Femur (tissue), 1 donor: Measurements from ENCODE around the gene CCDC27.

ENCODE experiments used
- DNase-seq: peaks from one replicate; pipeline ENCODE4 v3.0.0-alpha.2; 2017

CCDC27 gene

GRCh38 chr1:3761296-3762010, 9.2 kb downstream of the CCDC27 start:
- DNase-seq = no peak

GRCh38 chr1:3762151-3762872, 10.1 kb downstream of the CCDC27 start:
- no peak for DNase-seq

- DNase-seq = no peak
These were observed 10.6 kb downstream of the CCDC27 start for GRCh38 chr1:3762873-3763228.

GRCh38 chr1:3763351-3764125, 11.3 kb downstream of the CCDC27 start:
- DNase-seq = no peak

GRCh38 chr1:3767328-3767925, 15.2 kb downstream of the CCDC27 start:
- no peak for DNase-seq

GRCh38 chr1:3768811-3769390, 16.7 kb downstream of the CCDC27 start:
- DNase-seq = no peak

- no peak for DNase-seq
These were observed 18.0 kb downstream of the CCDC27 start for GRCh38 chr1:3770047-3770765.

- no peak for DNase-seq
These were observed 19.1 kb downstream of the CCDC27 start for GRCh38 chr1:3771108-3772026.

GRCh38 chr1:3772027-3772714, 19.9 kb downstream of the CCDC27 start:
- DNase-seq = peak; percentile 94

- DNase-seq = no peak
These were observed 20.7 kb downstream of the CCDC27 start, which contains the start of gene SMIM1 for GRCh38 chr1:3772715-3773571. TSS of gene SMIM1 (plus strand) at chr1:3772749. CDS start at chr1:3775374, 2,625 bp downstream.

- no peak for DNase-seq
These were observed 21.5 kb downstream of the CCDC27 start for GRCh38 chr1:3773572-3774275.

GRCh38 chr1:3774276-3774945, 22.2 kb downstream of the CCDC27 start:
- no peak for DNase-seq

GRCh38 chr1:3774946-3775489, 22.8 kb downstream of the CCDC27 start:
- DNase-seq = no peak

GRCh38 chr1:3775490-3776230, 23.4 kb downstream of the CCDC27 start:
- DNase-seq = peak; percentile 73

- no peak for DNase-seq
These were observed 24.1 kb downstream of the CCDC27 start for GRCh38 chr1:3776231-3776961.

- DNase-seq = no peak
These were observed 24.9 kb downstream of the CCDC27 start for GRCh38 chr1:3777078-3777547.
